Spinal cord (tissue), 10 donors: ENCODE measurements around the gene FAM187B. TPM values are rescaled to one million over a fixed set of nuclear protein-coding genes. Genes with fewer than 3 reads are reported as not detected.

ENCODE experiments used
- DNase-seq, 6 donors: peaks; one replicate each; pipeline versions ENCODE4 v3.0.0 to v3.0.0-alpha.2; 2013 to 2015; ENCODE audit warnings: low spot score in 6 of 6, low read depth in 4 of 6
- H3K27ac ChIP-seq: one replicate; pipeline ENCODE4 v1.5.1; 2013; ENCODE audit warnings: low read depth, low read length, control low read depth
- H3K27me3 ChIP-seq: one replicate; pipeline ENCODE4 v1.6.1; 2013; ENCODE audit warnings: low read length; ENCODE audit not compliant: control insufficient read depth, insufficient read depth
- H3K36me3 ChIP-seq: one replicate; pipeline ENCODE4 v1.6.1; 2013; ENCODE audit warnings: low read length; ENCODE audit not compliant: control insufficient read depth, insufficient read depth
- H3K4me1 ChIP-seq: one replicate; pipeline ENCODE4 v1.6.1; 2013; ENCODE audit warnings: low read length; ENCODE audit not compliant: control insufficient read depth, insufficient read depth
- H3K4me3 ChIP-seq: one replicate; pipeline ENCODE4 v1.5.1; 2013; ENCODE audit warnings: low read depth, low read length, control low read depth
- H3K9me3 ChIP-seq: one replicate; pipeline ENCODE4 v1.6.1; 2013; ENCODE audit warnings: low read length; ENCODE audit not compliant: control insufficient read depth, insufficient read depth
- WGBS: methylation state at CpG from one replicate; pipeline ENCODE4 v1.1.5; 2013; ENCODE audit warnings: missing lambda C conversion rate; ENCODE audit not compliant: insufficient coverage; 5-methylcytosine and 5-hydroxymethylcytosine counted together
- long read RNA-seq, 4 donors: transcript quantifications; one replicate each; lab custom pipeline, GENCODE V29; 2026
- polyA plus RNA-seq, 2 donors: library from polyadenylated mRNA; unstranded; fragments of 120-200 nt; gene quantifications; one replicate each; pipeline ENCODE4 v1.2.1, GENCODE V29; 2013; ENCODE audit not compliant: insufficient read length in 2 of 2
- total RNA-seq, 2 donors: library from RNA; depleted of rRNA in 1 of 2; stranded (reverse); fragments of 120-200 nt in 1 of 2; fragments of >200 nt in 1 of 2; gene quantifications; one replicate each; pipeline versions ENCODE4 v1.2.3 to v1.2.4, GENCODE V29; 2013 to 2014
- donor health status: healthy.

The FAM187B gene
- total RNA-seq (not detected), polyA plus RNA-seq (not detected)
- long read RNA-seq, donor 1, result 0 reads
- long read RNA-seq, donor 2, result 0 reads
- long read RNA-seq, donor 3, result 0 reads
- long read RNA-seq, donor 4, result 0 reads

DNA sequence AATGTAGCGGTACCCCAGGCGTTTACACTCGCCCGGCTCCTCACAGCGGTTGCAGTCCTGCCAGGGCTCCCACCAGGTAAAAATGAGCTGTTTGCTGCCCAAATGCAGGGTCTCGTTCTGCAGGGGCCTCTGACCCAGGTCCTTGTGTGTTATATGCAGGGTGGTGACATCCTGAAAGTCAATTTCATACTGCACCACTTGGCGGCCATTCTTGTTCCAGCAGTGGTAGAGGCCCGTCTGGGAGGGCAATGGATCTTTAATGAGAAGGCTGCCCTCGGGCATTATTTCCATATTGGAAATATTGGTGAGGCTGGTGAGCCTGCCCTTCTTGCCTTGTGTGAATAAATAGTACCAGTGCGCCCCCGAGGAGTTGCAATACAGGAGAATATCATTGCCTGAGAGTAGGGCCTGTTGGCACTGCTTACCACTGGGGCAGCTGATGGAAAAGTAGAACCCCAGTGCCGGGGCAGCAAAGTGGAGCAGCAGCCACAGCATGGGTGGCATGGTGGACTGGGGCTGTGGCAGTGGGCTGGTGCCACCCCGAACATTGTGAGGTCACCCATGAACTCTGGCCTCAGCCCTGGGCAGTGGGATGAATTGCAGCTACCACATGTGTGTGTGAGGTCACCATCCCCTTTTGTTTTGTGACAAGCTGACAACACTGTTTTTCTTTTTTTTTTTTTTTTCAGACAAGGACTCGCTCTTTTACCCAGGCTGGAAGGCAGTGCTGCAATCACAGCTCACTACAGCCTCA, at the start of gene FAM187B:
TSS of gene FAM187B (minus strand) at position 563 of the 754 bp plus-strand sequence. CDS start at position 504, 59 bp downstream.
- WGBS, result 84% methylated on average over 7 of the region's 14 CpGs
- no peak for DNase-seq
- no peak within 1 kb of the TSS for H3K27ac ChIP-seq

DNA sequence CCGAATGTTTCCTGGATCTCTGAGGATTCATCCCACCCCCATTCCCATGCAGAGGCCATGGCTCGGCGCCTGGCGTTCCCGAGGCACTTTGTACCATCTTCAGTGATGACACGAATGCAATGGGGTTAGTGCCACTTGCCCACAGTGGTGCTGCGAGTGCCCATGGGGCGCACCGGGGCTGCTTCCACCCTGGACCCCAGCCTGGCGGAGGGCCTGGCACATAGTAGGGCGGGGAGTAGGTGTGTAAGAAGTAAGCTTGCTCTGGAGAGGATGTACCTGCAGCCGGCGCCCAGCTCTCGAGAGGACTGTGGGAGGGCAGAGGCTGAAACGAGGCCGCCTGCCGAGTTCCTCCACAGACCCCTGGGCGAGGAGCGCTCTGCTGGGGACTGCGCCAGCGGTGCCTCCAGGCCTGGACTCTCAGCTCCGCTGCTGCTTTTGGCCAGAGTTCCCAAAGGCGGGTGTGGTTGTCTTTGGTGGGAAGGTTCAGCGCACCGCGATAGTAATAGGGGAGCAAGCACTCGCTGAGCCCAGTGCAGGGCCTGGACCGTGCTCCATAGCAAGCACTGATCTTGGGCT, 48.3 kb upstream of the FAM187B start:
- Histone ChIP-seq H3K27ac (no peak overlapping the region), H3K9me3 (no peaks in the 10 kb centered on the region)

More for the DNA sequence above, at the start of gene FAM187B:
- no peaks in the 10 kb centered on the region for H3K36me3 ChIP-seq
- H3K4me3 ChIP-seq, result no peak within 1 kb of the TSS
- no peaks in the 10 kb centered on the region for H3K27me3 ChIP-seq
- H3K4me1 ChIP-seq, result peaks cover 6% of the 10 kb centered on the region
- H3K9me3 ChIP-seq, result no peaks in the 10 kb centered on the region

DNA sequence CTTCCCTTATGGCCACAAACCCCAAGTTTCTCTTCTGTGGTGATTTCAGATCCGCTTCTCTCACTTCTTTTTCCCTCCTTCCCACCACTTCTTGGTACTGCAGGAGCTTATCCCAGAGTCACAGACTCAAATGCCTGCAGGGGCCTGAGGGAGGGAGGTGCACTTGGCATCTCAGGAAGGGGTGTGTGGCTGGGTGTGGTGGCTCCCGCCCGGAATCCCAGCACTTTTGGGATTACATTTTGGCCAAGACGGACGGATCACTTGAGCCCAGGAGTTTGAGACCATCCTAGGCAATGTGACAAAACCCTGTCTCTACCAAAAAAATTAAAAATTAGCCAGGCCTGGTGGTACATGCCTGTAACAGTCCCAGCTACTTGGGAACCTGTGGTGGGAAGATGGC, 45.8 kb upstream of the FAM187B start:
- Histone ChIP-seq H3K27ac (no peak overlapping the region), H3K36me3 (peaks cover 92% of the 10 kb centered on the region), H3K4me1 (peaks cover 21% of the 10 kb centered on the region), H3K27me3 (no peaks in the 10 kb centered on the region), H3K9me3 (no peaks in the 10 kb centered on the region), H3K4me3 (no peak overlapping the region)
- DNase-seq, result no peak
- 89% methylated on average over 3 of the region's 5 CpGs for WGBS

More for the DNA sequence above, 48.3 kb upstream of the FAM187B start:
- peaks cover 84% of the 10 kb centered on the region for H3K36me3 ChIP-seq
- 92% methylated on average over 23 of the region's 28 CpGs for WGBS
- H3K4me1 ChIP-seq, result peaks cover 13% of the 10 kb centered on the region
- H3K27me3 ChIP-seq, result no peaks in the 10 kb centered on the region
- DNase-seq, result no peak
- no peak overlapping the region for H3K4me3 ChIP-seq

DNA sequence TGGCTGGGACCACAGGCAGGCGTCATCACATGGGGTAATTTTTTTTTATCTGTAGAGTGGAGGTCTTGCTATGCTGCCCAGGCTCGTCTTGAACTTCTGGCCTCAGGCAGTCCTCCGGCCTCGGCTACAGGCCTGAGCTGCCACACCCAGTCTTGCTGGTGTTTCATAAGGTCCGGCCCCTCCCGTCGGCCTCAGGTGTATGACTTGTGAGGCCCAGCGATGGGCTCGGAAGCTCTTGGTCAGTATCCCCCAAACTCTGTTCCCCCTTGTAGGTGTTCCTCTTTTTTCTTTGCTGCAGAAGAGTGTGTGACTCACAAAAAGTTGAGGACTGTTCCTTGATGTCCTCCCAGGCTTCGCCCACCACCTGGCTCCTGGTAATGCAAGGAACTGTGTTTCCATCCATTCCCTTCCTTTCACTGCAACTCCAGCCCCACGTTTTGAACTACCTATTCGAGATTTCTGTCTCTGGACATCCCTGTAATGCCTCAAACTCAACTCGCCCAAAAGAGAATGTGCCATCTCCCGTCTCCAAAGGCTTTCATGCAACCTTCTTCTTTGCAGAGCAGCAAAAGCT, 45.2 kb upstream of the FAM187B start:
- H3K27me3 ChIP-seq, result no peaks in the 10 kb centered on the region
- H3K4me3 ChIP-seq, result no peak overlapping the region
- no peak overlapping the region for H3K27ac ChIP-seq
- DNase-seq, result no peak
- WGBS, result 87% methylated on average over 13 of the region's 14 CpGs
- H3K36me3 ChIP-seq, result peaks cover 86% of the 10 kb centered on the region
- no peaks in the 10 kb centered on the region for H3K9me3 ChIP-seq
- H3K4me1 ChIP-seq, result peaks cover 19% of the 10 kb centered on the region

DNA sequence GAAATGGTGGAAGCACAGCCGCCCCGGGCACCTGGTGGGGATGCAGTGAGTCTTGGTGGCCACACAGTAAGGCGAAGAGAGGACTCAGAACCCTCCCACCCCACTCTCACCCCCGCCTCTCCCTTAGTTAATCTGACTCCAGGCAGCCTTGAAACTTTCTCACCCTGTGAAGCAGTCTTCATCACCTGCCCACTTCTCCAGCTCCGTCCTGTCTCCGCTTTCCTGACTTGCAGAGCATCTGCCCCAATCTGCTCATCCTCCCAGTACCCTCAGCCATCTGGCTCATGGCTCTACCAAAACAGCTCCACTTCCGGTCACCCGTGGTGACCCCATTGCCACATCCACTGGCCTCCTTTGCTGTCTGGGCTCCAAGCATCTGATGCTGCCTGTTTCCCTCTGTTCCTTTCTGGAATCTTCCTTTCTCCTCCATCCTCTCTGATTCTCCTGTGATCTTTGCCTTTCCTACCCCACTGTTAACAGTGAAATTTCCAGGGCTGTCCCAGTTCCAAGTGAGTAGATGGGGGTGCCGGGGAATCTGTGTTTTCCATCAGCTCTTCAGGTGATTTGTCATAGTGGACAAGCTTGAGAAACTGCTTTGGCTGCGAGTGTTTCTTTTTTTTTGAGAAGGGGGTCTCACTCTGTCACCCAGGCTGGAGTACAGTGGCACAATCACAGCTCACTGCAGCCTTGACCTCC, 44.6 kb upstream of the FAM187B start:
- Histone ChIP-seq H3K4me1 (peaks cover 19% of the 10 kb centered on the region), H3K27ac (no peak overlapping the region), H3K27me3 (no peaks in the 10 kb centered on the region), H3K4me3 (no peak overlapping the region), H3K36me3 (peaks cover 80% of the 10 kb centered on the region), H3K9me3 (no peaks in the 10 kb centered on the region)
- no peak for DNase-seq
- 94% methylated on average over 7 of the region's 10 CpGs for WGBS

DNA sequence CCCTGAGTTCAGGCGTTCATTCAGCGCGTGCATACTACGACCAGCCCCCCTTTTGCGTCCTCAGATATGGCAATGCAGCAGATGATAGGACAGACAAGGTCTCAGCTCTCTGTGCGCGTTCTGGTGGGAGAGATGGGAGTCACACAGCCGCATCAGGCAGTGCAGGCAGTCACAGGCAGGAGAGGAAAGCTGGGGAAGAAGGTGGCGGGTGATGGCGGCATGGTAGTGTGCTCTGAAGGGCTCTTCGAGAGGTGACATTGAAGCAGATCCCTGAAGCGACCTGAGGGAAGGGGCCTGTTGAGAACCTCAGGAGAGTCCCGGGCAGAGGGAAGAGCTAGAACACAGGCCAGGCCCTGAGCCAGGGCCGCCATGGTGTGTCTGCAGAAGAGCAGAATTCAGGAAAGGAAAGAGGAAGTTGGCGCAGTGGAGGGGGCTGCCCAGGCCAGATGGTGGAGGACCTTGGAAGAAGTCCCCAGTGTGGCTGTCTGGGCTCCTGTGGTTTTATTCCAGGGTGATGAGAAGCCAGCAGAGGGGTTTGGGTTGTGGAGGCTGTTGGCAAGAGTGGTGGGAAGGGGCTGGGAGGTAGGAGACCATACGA, 43.7 kb upstream of the FAM187B start:
- Histone ChIP-seq H3K36me3 (peaks cover 71% of the 10 kb centered on the region), H3K27ac (no peak overlapping the region), H3K4me3 (no peak overlapping the region), H3K4me1 (peaks cover 22% of the 10 kb centered on the region), H3K9me3 (no peaks in the 10 kb centered on the region), H3K27me3 (no peaks in the 10 kb centered on the region)
- 92% methylated on average over 16 of the region's 16 CpGs for WGBS
- no peak for DNase-seq

DNA sequence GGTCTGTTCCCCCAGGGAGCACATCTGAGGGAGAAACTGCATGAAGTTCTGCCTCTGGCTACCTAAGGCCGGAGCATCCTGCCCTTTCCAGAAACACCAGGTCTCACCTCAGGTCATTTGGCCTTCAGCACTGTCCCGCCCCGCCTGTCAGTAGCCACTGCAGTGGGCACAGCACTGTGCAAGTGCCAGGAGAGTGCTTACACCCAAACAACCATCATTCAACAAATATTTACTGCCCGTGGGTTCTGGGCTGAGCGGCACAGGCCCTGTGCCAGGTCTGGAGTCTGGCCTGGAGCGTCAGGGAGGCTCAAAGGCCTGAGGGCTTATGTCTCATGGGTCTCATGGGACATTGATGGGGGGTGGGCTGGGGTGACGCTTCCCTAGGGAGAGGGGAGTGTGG, 43.0 kb upstream of the FAM187B start:
- Histone ChIP-seq H3K4me3 (no peak overlapping the region), H3K9me3 (no peaks in the 10 kb centered on the region), H3K27me3 (no peaks in the 10 kb centered on the region), H3K27ac (no peak overlapping the region), H3K4me1 (peaks cover 29% of the 10 kb centered on the region), H3K36me3 (peaks cover 69% of the 10 kb centered on the region)
- DNase-seq, result no peak
- WGBS, result 86% methylated on average over 6 of the region's 7 CpGs

DNA sequence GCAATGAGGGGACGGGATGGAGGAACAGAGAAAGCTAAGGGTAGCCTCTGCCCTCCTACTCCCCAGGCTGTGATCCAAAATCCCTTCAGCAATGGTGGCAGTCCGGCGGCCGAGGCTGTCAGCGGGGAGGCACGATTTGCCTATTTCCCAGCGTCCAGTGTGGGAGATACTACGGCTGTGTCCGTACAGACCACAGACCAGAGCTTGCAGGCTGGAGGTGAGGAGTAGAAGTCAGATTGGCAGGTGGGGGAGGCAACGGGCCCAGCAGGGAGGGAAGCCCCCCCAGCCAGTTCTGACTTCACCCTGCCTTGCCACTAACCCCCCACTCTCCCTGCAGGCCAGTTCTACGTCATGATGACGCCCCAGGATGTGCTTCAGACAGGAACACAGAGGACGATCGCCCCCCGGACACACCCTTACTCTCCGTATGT, 41.9 kb upstream of the FAM187B start:
- H3K4me1 ChIP-seq, result peaks cover 36% of the 10 kb centered on the region
- no peaks in the 10 kb centered on the region for H3K27me3 ChIP-seq
- H3K9me3 ChIP-seq, result no peaks in the 10 kb centered on the region
- peaks cover 68% of the 10 kb centered on the region for H3K36me3 ChIP-seq
- H3K4me3 ChIP-seq, result no peak overlapping the region
- no peak for DNase-seq
- no peak overlapping the region for H3K27ac ChIP-seq
- 94% methylated on average over 3 of the region's 16 CpGs for WGBS

DNA sequence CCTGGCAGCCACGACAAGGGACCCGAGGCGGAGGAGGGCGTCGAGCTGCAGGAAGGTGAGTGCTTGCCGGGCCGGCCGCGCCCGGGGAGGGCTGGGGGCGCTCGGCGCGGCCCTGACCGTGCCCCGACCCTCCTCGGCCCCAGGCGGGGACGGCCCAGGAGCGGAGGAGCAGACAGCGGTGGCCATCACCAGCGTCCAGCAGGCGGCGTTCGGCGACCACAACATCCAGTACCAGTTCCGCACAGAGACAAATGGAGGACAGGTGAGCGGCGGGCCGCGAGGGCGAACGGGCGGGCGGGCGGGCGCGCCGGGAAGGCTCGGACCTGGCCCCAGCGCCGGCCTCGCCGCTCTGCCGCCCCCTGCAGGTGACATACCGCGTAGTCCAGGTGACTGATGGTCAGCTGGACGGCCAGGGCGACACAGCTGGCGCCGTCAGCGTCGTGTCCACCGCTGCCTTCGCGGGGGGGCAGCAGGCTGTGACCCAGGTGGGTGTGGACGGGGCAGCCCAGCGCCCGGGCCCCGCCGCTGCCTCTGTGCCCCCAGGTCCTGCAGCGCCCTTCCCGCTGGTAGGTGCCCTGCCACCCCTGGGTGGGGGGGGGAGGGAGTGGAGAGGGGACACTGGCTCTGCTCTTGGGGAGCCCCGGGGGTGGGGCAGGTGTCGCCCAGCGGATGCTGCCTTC, 41.0 kb upstream of the FAM187B start:
- 2% methylated on average over 64 of the region's 66 CpGs for WGBS
- Histone ChIP-seq H3K4me3 (no peak overlapping the region), H3K36me3 (peaks cover 64% of the 10 kb centered on the region), H3K9me3 (no peaks in the 10 kb centered on the region), H3K4me1 (peaks cover 36% of the 10 kb centered on the region), H3K27ac (no peak overlapping the region), H3K27me3 (no peaks in the 10 kb centered on the region)
- DNase-seq, result peak; percentile 35 to 91 (median 55)
